Heart left ventricle (tissue), 13 donors: Measurements from ENCODE around the gene ATF7.

Experiments used
- POLR2A ChIP-seq, 2 donors: fragments of 450-650 bp; IDR thresholded peaks; one replicate each; pipeline ENCODE4 v1.6.1; 2017; ENCODE audit warnings: antibody characterized with exemption in 2 of 2, mild to moderate bottlenecking in 2 of 2, moderate library complexity in 2 of 2
- TF ChIP-seq, protein P1 (sequence below), 12 donors: fragments of 200-600 bp; sonication (generic) in 4 of 12; IDR thresholded peaks; one replicate each; pipeline versions ENCODE4 v1.5.0 to v1.8.0; 2018 to 2022; ENCODE audit warnings: antibody characterized with exemption in 12 of 12, mild to moderate bottlenecking in 5 of 12
- donor health status: ischemic (EF 13 %, LVEDD 7.1; RV severe dilation, severe dysfunction).
- donor health status: DM: no; HTN: yes; CAD: no.
- donor health status: DM: no; HTN: no; CAD: no.
- donor health status: ischemic (EF 25% LVEDD 6.9; RV normal size, moderate dysfunction).
- donor health status: ischemic (EF 25% LVEDD 5.7; RV mildly dilated, moderate dysfunction).
- donor health status: ischemic (EF 35%, LVEDD 5.7; RV mildly dilated, moderate dysfunction).
- donor health status: nonischemic (EF 11% LVEDD 7.7; RV severe dilation, severe dysfunction).
- donor health status: DM: yes; HTN: yes; CAD: no.
- donor health status: PGD.
- donor health status: ischemic (EF 29% LVEDD 5.4; RV normal size, mild dysfunction).
- donor health status: nonischemic (EF 23%, LVEDD 6.1; RV moderate dilation, normal function).

DNA sequence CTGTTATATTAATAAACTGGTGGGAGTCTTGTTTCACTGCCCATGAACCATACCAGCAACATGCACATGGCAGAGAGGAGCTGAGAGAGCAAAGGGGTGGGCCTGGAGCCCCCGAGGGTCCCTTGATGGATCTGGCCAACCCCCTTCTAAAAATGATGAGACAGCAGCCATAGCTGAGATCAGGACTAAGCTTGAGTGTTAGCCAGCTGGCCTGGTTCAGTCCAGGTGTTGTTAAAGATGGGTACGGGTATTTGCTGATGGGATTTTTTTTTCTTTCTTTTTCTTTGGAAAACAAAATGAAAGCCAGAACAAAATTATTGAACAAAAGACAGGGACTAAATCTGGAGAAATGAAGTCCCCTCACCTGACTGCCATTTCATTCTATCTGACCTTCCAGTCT lies 158.3 kb downstream of the ATF7 start:
- TF ChIP-seq, protein P1, sequence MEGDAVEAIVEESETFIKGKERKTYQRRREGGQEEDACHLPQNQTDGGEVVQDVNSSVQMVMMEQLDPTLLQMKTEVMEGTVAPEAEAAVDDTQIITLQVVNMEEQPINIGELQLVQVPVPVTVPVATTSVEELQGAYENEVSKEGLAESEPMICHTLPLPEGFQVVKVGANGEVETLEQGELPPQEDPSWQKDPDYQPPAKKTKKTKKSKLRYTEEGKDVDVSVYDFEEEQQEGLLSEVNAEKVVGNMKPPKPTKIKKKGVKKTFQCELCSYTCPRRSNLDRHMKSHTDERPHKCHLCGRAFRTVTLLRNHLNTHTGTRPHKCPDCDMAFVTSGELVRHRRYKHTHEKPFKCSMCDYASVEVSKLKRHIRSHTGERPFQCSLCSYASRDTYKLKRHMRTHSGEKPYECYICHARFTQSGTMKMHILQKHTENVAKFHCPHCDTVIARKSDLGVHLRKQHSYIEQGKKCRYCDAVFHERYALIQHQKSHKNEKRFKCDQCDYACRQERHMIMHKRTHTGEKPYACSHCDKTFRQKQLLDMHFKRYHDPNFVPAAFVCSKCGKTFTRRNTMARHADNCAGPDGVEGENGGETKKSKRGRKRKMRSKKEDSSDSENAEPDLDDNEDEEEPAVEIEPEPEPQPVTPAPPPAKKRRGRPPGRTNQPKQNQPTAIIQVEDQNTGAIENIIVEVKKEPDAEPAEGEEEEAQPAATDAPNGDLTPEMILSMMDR (IDR thresholded peaks at IDR 0.05) = no peak
- TF ChIP-seq POLR2A (IDR thresholded peaks at IDR 0.05) = no peak
